ENCODE data around the gene SPACA7. TPM values are rescaled to one million over a fixed set of nuclear protein-coding genes. Genes with fewer than 3 reads are reported as not detected.
"Not testable (repeated sequence)": the region's sequence is repeated elsewhere in the genome, so short reads cannot be mapped to it uniquely, and the experiment has no call there.

The SPACA7 gene
- total RNA-seq, 1 donor from 2014 or later, result not detected

GRCh38 chr13:112349681-112350080, 26.5 kb upstream of the SPACA7 start:
- ATAC-seq (no peak), DNase-seq (ENCODE audit: low spot score) (no peak)

- ATAC-seq, result no peak
- DNase-seq (ENCODE audit: low spot score), result no peak
Measured at GRCh38 chr13:112350300-112350699, 25.9 kb upstream of the SPACA7 start.

- DNase-seq (ENCODE audit: low spot score) (no peak), ATAC-seq (no peak)
Measured at GRCh38 chr13:112351825-112352224, 24.3 kb upstream of the SPACA7 start.

GRCh38 chr13:112353856-112354255, 22.3 kb upstream of the SPACA7 start:
- ATAC-seq (no peak), DNase-seq (ENCODE audit: low spot score) (no peak)

- no peak for ATAC-seq
- no peak for DNase-seq (ENCODE audit: low spot score)
Measured at GRCh38 chr13:112354330-112355273, 21.6 kb upstream of the SPACA7 start.

- DNase-seq (ENCODE audit: low spot score), result no peak
- ATAC-seq, result no peak
Measured at GRCh38 chr13:112355274-112355838, 20.8 kb upstream of the SPACA7 start.

GRCh38 chr13:112356190-112356589, 20.0 kb upstream of the SPACA7 start:
- DNase-seq (ENCODE audit: low spot score) (no peak), ATAC-seq (no peak)

- ATAC-seq (no peak), DNase-seq (ENCODE audit: low spot score) (no peak)
Measured at GRCh38 chr13:112358156-112358555, 18.0 kb upstream of the SPACA7 start.

GRCh38 chr13:112362021-112362420, 14.1 kb upstream of the SPACA7 start:
- DNase-seq (ENCODE audit: low spot score) (no peak), ATAC-seq (no peak)

GRCh38 chr13:112363867-112364528, 12.2 kb upstream of the SPACA7 start:
- DNase-seq (ENCODE audit: low spot score), result no peak
- no peak for ATAC-seq

- DNase-seq (ENCODE audit: low spot score) (no peak), ATAC-seq (no peak)
Measured at GRCh38 chr13:112366907-112367646, 9.1 kb upstream of the SPACA7 start.

GRCh38 chr13:112368883-112369282, 7.3 kb upstream of the SPACA7 start:
- ATAC-seq, result no peak
- no peak for DNase-seq (ENCODE audit: low spot score)

GRCh38 chr13:112370311-112370710, 5.8 kb upstream of the SPACA7 start:
- ATAC-seq (no peak), DNase-seq (ENCODE audit: low spot score) (no peak)

GRCh38 chr13:112374271-112374670, 1.9 kb upstream of the SPACA7 start:
- no peak for DNase-seq (ENCODE audit: low spot score)
- ATAC-seq, result no peak

- DNase-seq (ENCODE audit: low spot score), result no peak
- ATAC-seq, result no peak
Measured at GRCh38 chr13:112391746-112392145, 15.6 kb downstream of the SPACA7 start.

- ATAC-seq (no peak), DNase-seq (ENCODE audit: low spot score) (no peak)
Measured at GRCh38 chr13:112392719-112393118, 16.6 kb downstream of the SPACA7 start.

GRCh38 chr13:112395022-112395421, 18.9 kb downstream of the SPACA7 start:
- not testable (repeated sequence) for DNase-seq (ENCODE audit: low spot score); ATAC-seq

- not testable (repeated sequence) for ATAC-seq; DNase-seq (ENCODE audit: low spot score)
Measured at GRCh38 chr13:112395941-112396340, 19.8 kb downstream of the SPACA7 start.

- DNase-seq (ENCODE audit: low spot score) (no peak), ATAC-seq (no peak)
Measured at GRCh38 chr13:112397108-112397507, 21.0 kb downstream of the SPACA7 start.

- DNase-seq (ENCODE audit: low spot score); ATAC-seq: not testable (repeated sequence)
Measured at GRCh38 chr13:112398347-112398746, 22.2 kb downstream of the SPACA7 start.

- ATAC-seq; DNase-seq (ENCODE audit: low spot score): not testable (repeated sequence)
Measured at GRCh38 chr13:112409828-112410227, 33.7 kb downstream of the SPACA7 start.

All from left lobe of liver (tissue), 2 donors.